Stimulated activated CD4-positive, alpha-beta T cell treated with anti-CD3 and anti-CD28 coated beads, TNF-alpha, amount 100 ng/mL, for 48 hours (primary cell): ENCODE measurements around the gene TUBB2B.

ENCODE experiments used
- DNase-seq, 3 donors: peaks; one replicate each; pipeline ENCODE4 v3.0.0-alpha.2; 2020; ENCODE audit warnings: low read depth in 3 of 3

TUBB2B gene

GRCh38 chr6:3233904-3234303 is 6.5 kb upstream of the TUBB2B start:
- DNase-seq = no peak

- DNase-seq = no peak
Measured at GRCh38 chr6:3233321-3233720, 5.9 kb upstream of the TUBB2B start.

GRCh38 chr6:3232017-3232945 is 4.8 kb upstream of the TUBB2B start:
- DNase-seq = no peak

GRCh38 chr6:3231247-3232016 is 4.0 kb upstream of the TUBB2B start:
- DNase-seq = no peak

- DNase-seq = no peak
Measured at GRCh38 chr6:3230900-3231246, 3.4 kb upstream of the TUBB2B start.

- DNase-seq = no peak
Measured at GRCh38 chr6:3230256-3230882, 2.9 kb upstream of the TUBB2B start.

- DNase-seq = no peak
Measured at GRCh38 chr6:3229566-3230178, 2.2 kb upstream of the TUBB2B start.

DNA sequence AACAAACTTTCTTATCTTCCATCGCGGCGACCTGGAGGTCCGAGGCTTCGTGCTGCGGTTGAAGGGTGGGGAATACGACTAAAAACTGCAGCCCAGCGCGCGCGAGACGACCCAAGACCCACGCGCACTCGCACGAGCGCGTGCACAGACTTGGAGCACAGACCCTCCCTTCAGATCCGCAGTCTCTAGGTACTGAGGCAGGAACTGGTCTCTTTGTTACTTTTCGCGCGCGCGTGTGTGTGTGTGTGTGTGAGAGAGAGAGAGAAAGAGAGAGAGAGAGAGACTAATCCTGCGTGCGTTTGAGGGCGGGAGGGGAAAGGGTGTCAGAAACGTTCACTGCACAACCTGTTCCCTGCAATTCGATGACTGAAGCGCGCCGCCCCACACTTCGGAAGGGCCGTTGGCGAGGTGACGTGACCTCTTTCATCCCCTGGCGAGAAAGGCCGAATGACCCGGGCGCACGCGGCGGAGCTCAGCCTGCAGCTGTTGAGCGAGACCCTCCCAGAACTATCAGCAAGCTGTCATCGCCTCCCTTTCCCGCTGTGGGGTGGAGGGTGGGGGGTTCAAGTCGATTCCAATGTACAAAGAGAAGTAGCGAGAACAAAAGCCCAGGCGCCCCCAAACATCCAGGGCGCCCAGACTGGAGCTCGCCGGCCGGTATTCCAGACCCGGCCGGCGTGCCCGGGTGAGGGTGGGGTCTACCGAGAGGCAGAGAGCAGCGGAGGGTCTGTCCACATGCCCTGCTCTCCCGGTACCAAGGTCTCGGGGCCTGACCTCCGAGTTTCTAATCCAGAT is 1.5 kb upstream of the TUBB2B start:
- no peak for DNase-seq

DNA sequence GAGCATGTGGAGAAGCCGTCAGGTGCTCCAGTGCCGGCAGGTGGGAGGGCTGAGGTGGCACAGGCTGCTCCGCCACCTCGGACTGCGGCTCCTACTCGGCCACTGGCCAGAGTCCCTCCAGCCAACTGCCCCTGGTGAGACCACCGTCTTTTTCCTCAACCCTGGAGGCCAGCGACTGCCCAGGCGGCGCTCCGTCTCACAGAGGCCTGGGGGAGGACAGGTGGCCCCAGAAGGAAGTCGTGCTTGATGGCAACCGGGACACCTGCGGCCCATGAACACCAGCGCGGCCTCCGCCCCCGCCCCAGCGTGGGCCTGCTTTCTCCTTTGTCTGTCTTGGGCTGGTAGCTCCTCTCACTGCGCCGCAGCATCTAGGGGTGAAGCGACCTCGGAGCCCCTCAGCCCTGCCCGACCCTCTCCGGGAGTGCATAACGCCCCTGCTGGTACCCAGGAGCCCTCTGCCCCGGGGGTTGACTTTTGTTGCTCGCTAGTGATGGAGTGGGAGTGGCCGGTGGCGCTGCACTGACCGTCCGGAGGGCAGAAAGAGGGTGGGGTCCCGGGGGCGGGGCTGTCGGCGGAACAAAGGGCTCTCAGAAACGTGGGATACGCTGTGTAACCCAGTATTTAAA is 706 bp upstream of the TUBB2B start:
- no peak for DNase-seq

DNA sequence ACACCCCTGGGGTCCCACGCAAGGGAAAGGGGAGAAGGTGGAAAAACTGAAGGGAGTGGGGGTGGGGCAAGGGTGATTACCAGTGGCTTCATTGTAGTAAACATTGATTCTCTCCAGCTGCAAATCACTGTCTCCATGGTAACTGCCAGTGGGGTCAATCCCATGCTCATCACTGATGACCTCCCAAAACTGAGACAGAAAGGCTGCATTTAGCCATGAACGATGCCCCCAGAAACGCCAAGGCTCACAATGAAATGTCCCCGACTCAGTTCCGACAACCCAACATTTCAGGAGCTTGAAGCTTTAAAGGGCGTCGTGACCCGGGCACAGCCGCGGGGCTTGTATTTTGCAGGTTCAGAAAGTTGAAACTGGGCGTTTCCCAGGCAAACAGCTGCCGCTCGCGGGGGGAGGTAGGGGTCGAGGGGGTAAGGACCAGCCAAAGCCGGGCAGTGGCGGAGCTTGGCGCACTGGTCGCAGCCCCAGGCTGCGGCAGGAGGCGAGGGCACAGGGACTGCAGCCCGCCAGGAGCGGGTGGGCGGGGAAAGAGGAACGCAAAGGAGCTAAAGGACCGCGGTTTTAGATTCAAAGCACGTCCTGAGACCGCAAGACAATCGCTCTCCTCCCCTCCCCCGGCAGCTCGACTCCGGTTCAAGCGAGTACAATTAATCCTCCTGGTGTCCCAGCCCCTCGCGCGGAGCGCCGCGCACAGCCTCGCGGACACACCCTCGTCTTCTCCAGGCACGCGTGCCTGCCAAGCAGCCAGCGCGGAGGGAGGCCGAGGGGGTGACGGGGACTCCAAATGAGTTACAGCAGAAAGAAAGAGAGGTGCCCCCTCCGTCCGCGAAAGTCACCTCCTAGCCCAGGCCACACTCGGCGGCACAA is 731 bp downstream of the TUBB2B start:
- no peak for DNase-seq

DNA sequence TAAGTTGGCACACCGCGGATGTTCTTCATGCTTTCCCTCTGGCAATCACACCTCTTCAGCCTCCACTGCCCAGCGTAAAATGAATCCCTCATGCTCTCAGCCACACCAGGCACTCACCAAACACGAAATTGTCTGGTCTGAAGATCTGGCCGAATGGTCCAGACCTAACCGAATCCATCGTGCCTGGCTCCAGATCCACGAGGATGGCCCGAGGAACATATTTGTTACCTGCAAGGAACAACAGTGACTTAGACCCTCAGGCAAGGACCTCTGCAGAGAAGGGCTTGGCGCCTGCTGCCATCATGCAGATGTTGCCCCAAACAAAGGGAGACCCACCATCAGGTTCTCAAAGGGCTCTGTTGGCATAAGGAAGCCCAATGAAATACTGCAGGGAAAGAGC is 1.4 kb downstream of the TUBB2B start:
- DNase-seq = no peak

- DNase-seq = no peak
Measured at GRCh38 chr6:3222506-3223038, 4.9 kb downstream of the TUBB2B start.

DNA sequence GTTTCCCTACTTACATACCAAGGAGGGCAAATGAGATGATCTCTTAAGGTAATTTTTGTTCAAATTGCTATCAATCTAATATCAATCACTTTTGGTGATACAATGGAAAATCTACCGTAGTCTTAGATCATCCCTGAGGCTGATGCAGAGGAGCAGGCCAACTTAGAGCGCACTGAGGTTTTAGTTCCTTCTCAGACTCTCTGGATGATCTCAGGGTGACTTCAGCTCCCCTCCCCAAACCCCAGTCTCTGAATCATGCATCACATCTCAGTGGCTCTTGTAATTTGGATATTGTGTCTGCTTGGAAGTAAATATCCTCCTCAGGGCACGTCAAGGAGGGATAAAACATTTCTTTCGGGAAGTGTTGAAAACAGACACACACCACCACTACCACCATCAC is 5.9 kb downstream of the TUBB2B start:
- no peak for DNase-seq

- DNase-seq = no peak
Measured at GRCh38 chr6:3220366-3220765, 7.1 kb downstream of the TUBB2B start.

DNA sequence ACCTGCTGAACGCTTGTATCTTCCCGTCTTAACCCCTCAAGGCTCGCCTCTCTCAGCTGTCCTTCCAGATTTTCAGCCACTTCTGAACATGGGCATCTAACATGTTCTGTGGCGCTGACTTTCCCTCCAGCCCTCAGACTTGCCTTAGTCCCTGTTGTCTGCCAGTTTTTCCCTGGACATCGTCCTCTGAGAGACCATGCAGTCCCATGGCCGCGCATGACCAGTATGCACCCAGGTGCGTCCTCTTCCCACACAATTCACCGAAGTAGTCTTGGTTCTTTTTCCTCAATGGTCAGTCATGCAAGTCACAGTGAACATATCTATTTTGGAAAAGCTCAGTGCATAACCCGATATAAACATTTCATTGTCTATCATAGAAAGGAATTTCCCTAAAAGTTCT is 9.2 kb downstream of the TUBB2B start:
- no peak for DNase-seq

GRCh38 chr6:3217286-3217685 is 10.2 kb downstream of the TUBB2B start:
- DNase-seq = no peak

DNA sequence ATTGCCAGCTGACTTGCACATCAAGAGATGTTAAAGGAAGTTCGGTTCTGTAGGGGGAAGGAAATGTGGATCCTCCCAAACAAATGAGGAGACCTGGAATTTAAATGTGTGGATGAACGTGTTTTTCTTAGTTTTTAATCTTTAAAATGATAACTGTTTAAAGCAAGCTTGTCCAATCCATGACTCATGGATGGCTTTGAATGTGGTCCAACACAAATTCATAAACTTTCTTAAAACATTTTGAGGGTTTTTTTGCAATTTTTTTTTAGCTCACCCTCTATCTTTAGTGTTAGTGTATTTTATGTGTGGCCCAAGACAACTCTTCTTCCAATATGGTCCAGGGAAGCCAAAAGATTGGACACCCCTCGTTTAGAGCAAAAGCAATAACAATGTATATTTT is 12.6 kb downstream of the TUBB2B start:
- no peak for DNase-seq

DNA sequence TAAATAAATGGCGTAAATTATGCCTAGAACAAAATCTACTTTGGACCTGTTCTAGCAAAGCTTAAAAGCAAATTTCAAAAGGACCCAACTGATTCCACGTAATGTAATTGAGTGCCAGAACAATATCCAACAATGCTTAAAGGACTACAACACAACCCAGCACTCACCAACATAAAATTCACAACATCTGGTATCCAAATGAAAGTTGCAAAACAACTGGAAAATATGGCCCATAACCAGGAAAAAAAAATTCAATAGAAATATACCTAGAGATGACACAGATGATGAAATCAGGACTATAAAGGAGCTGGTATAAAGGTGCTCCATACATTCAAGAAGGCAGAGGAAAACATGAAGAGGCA is 14.1 kb downstream of the TUBB2B start:
- no peak for DNase-seq

GRCh38 chr6:3212261-3212660 is 15.2 kb downstream of the TUBB2B start:
- DNase-seq = no peak

GRCh38 chr6:3211681-3212080 is 15.8 kb downstream of the TUBB2B start:
- no peak for DNase-seq
